Loucy (cell line): ENCODE results near the gene CRACR2A.

ENCODE experiments used
- EZH2phosphoT487 ChIP-seq: fragments of 200-600 bp; IDR thresholded peaks from 2 replicates; pipeline ENCODE4 v1.6.1; 2018; ENCODE audit warnings: antibody characterized with exemption, mild to moderate bottlenecking, moderate library complexity, borderline replicate concordance
- TF ChIP-seq, protein P1 (sequence below): fragments of 200-600 bp; sonication (generic); conservative IDR thresholded peaks from 2 replicates; pipeline ENCODE4 v1.5.1; 2014; ENCODE audit warnings: mild to moderate bottlenecking, antibody characterized with exemption, low read length

DNA sequence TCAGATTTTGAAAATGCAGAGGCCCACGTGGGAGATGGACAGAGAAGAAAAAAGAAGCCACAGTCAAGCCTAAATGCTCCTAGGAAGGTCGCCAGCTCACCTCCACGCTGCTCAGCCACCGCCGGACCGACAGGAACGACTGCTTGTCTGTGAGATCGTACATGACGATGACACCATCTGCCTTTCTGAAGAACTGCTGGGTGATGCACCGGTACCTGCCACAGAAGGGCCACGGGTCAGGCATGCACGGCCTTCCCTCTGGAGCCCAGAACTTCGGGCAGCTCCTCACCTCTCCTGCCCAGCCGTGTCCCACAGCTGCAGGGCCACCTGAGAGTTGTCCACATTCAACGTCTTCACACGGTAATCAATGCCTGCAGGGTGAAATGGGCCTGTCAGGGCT is 125.6 kb downstream of the CRACR2A start:
- no peak for TF ChIP-seq EZH2phosphoT487
- TF ChIP-seq, protein P1, sequence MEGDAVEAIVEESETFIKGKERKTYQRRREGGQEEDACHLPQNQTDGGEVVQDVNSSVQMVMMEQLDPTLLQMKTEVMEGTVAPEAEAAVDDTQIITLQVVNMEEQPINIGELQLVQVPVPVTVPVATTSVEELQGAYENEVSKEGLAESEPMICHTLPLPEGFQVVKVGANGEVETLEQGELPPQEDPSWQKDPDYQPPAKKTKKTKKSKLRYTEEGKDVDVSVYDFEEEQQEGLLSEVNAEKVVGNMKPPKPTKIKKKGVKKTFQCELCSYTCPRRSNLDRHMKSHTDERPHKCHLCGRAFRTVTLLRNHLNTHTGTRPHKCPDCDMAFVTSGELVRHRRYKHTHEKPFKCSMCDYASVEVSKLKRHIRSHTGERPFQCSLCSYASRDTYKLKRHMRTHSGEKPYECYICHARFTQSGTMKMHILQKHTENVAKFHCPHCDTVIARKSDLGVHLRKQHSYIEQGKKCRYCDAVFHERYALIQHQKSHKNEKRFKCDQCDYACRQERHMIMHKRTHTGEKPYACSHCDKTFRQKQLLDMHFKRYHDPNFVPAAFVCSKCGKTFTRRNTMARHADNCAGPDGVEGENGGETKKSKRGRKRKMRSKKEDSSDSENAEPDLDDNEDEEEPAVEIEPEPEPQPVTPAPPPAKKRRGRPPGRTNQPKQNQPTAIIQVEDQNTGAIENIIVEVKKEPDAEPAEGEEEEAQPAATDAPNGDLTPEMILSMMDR: no peak
